Pulmonary artery endothelial cell (primary cell): ENCODE data around the gene CDKAL1. TPM values are rescaled to one million over a fixed set of nuclear protein-coding genes. Genes with fewer than 3 reads are reported as not detected.
"Not testable (repeated sequence)": the region's sequence is repeated elsewhere in the genome, so short reads cannot be mapped to it uniquely, and the experiment has no call there.

ENCODE experiments used
- DNase-seq: peaks from one replicate; pipeline ENCODE4 v3.0.0-alpha.2; 2011; ENCODE audit warnings: low read depth, low spot score
- total RNA-seq: library from RNA; depleted of rRNA; stranded (reverse); fragments of >200 nt; gene quantifications from 2 replicates; pipeline ENCODE4 v1.2.3, GENCODE V29; 2014

CDKAL1 gene
- total RNA-seq, 1 donor from 2014 or later: 21.8 TPM

DNA sequence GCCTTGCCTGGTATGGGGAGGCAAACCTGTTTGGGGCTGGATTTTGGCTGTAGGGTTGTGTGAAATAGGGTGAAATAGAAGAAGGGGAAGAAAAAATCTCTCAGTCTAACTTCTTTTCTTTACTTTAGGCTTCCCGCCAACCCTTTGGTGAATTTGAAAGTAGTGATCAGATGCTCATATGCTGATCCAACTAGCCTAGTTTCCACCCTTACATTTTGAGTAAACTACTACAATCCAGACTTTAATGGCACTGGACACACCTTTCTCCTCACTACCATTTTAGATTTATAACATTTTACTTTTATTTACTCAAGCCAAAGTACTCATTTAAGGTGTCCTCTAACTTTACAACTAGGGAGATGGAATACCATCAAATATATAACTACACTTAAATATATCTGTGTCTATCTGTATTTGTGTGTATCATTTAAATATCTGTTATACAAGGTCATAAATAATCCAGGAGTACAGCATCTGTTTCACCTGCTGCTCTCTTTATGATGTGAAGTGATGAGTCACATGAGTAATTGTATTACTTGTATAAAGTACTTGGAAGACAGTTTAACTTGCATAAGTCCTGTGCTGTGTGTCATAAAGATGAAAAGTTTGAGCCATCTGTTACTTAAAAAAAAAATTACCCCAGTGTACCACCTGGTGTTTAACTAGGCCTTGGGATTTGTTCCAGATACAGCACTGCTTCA lies 172.1 kb downstream of the CDKAL1 start:
- no peak for DNase-seq

DNA sequence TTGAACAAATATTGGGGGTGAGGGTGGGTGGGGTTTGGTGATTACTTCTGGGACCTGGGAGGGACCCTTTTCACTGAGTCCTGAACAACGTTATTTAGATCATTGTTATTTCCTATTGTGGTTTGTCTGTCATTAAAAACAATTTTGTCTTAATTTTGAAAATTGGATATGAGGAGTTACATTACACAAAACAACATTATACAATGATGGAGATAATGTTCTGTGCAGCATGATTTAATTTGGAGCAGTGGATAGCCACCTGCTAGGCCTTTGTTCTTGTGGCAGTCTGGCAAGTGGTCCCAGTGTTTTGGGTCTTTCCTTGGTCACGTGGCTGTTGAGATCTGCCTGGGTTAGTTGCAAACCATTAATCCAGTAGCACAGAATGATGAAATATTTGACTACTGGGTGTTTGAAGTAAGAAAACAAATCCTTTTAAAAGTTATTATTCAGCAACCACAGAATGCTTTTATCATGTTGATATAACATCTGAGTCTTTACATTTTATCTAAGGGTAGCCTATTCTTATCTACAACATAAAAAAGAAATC lies 172.8 kb downstream of the CDKAL1 start:
- no peak for DNase-seq

- DNase-seq: no peak
These were observed 173.6 kb downstream of the CDKAL1 start for GRCh38 chr6:20707870-20708269.

DNA sequence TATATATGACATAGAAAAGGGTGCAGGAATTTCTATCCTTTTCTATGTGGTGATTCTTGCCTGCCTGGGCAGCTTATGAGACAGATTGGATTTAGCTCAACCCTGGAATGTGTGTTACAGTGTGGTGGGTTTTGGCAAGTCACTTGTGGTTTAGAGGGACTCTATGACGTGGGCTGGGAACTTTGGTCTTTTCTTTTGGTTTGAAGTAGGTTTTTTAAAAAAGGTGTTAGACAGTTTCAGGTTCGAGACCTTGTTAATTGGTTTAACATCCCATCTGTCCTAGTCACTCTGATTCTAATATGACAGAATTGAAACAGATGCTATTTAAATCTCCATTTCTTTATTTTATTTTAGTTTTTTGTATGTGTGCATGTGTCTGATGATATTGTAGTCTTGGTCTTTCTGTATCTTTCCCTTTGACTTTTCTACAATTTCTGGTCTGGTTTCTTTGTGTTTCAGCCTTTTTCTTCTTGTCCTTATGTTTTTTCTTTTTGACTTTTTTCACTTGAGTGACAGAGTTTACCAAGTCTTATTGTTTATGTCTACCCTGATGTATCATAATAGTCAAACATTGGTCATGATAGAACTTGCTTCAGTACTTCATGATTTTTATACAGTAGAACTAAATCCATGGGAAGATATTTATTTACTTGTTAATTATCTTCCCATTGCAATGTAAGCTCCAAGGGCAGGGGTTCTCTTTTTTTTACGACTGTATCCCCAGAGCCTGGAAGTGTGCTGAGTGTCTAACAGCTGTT lies 174.3 kb downstream of the CDKAL1 start:
- no peak for DNase-seq

GRCh38 chr6:20709451-20709850 lies 175.2 kb downstream of the CDKAL1 start:
- no peak for DNase-seq

GRCh38 chr6:20710341-20710740 lies 176.1 kb downstream of the CDKAL1 start:
- DNase-seq: no peak

- DNase-seq: peak; percentile 5
These were observed 177.3 kb downstream of the CDKAL1 start for GRCh38 chr6:20711518-20711917.

GRCh38 chr6:20712011-20712410 lies 177.8 kb downstream of the CDKAL1 start:
- no peak for DNase-seq

DNA sequence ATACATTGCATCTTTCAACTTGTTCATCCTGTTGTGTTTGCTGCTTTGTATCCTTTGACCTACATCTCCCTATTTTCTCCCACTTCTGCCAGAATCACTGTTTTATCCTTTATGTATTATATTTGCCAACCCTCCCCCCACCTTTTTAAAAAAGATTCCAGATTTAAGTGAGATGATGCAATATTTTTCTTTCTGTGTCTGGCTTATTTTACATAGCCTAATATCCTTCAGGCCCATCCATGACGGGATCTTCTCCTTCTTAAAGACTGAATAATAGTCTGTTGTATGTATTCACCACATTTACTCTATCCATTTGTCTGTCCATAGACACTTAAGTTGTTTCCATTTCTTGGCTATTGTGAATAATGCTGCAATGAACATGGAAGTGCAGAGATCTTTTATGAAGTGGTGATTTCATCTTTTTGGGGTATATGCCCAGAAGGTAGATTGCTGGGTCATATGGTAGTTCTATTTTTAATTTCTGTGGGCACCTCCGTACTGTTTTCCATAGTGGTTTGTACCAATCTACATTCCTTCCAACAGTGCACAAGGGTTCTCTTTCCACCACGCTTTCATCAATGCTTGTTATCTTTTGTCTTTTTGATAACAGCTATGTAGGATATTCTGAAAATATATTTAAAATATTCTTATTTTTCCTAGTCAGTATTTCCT lies 181.0 kb downstream of the CDKAL1 start:
- no peak for DNase-seq

GRCh38 chr6:20716865-20717264 lies 182.6 kb downstream of the CDKAL1 start:
- no peak for DNase-seq

DNA sequence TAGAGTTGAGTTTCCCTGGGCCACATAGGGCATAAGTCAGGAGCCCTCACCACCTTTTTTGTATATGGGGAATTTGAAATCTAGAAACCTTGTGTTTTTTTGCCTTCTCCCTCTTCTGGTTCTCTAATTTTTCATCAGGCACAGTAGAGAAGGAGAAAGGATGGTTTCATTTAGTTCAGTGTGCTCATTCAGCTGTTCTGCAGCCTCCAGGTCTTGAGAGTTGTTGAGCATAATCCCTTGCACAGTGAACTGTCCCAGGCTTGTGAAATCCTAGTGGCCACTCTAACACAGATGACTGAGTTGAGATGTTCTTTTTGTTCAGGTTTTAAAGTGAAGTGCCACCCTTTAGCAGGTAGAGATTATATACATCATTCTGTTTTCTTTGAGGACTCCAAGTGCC lies 183.5 kb downstream of the CDKAL1 start:
- no peak for DNase-seq

- no peak for DNase-seq
These were observed 184.7 kb downstream of the CDKAL1 start for GRCh38 chr6:20718705-20719653.

GRCh38 chr6:20719980-20720379 lies 185.7 kb downstream of the CDKAL1 start:
- no peak for DNase-seq

DNA sequence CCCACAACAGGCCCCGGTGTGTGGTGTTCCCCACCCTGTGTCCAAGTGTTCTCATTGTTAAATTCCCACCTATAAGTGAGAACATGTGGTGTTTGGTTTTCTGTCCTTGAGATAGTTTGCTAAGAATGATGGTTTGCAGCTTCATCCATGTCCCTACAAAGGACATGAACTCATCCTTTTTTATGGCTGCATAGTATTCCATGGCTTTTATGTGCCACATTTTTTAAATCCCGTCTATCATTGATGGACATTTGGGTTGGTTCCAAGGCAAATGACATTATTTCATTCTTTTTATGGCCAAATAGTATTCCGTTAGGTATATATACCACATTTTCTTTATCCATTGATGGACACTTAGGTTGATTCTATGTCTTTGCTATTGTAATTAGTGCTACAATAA lies 186.9 kb downstream of the CDKAL1 start:
- not testable (repeated sequence) for DNase-seq

- DNase-seq: no peak
These were observed 188.2 kb downstream of the CDKAL1 start for GRCh38 chr6:20722455-20722854.

DNA sequence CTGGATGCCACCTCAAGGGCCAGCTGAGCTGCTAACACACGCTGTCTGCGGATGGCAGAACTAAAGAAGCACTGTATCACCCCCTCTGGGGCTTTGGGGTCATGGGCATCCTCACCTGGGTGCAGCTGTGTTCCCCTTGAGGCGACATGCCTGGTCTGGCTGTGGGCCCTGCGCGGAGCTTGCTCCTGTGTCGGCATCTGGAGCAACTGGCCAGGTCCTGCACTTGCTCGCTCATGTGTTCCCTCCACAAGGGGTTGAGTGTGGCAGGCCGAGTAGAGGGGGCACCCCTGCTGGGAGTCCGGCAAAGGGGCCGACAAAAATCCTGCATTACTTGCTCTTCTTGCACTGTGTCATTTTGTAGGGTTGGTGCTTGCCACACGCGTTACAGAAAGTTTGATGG lies 189.0 kb downstream of the CDKAL1 start:
- no peak for DNase-seq

DNA sequence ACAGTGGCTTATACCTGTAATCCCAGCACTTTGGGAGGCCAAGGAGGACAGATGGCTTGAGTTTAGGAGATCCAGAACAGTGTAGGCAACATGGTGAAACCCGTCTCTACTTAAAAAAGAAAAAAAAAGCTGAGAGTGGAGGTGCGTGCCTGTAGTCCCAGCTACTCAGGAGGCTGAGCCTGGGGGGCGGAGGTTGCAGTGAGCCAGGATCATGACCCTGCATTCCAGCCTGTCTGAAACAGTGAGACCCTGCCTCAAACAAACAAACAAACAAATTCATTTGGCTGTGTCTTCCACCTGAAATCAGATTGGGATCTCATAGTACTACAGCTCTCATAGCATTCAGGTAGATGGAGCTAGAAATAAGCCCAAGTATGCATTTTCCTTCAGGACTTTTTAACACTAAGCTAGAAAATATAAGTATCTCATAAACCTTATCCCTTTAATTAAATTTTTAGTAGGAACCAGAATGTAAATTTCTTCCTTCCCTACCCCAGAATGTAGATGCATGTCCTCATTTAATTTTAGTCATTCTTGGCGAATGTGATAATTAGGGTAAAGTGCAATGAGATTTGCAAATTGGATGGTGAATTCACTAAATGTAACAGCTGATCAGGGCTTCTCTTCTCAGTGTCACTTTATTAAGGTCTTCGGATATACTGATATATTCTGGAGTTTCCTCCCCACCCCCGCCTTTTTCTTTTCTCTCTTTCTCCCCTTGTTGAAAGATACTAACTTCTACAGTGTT lies 190.4 kb downstream of the CDKAL1 start:
- DNase-seq: no peak

- not testable (repeated sequence) for DNase-seq
These were observed 191.0 kb downstream of the CDKAL1 start for GRCh38 chr6:20725235-20725634.

GRCh38 chr6:20729086-20729485 lies 194.8 kb downstream of the CDKAL1 start:
- no peak for DNase-seq

DNA sequence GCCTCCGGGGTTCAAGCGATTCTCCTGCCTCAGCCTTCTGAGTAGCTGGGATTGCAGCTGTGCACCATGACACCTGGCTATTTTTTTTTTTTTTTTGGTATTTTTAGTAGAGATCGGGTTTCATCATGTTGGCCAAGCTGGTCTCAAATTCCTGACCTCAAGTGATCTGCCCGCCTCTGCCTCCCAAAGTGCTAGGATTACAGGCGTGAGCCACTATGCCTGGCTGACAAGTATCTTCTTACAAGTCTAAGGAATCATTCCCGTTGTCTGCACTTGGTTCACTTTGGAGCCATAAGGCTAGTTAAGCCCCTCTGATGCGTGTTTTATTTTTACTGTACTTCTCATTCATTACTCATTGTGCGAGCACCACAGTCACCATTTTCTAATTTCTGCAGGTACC lies 198.1 kb downstream of the CDKAL1 start:
- DNase-seq: not testable (repeated sequence)
